CMK (cell line): Measurements from ENCODE around the gene CALCOCO1.
"Not testable (repeated sequence)": the region's sequence is repeated elsewhere in the genome, so short reads cannot be mapped to it uniquely, and the experiment has no call there.

Experiments used
- DNase-seq: peaks from one replicate; pipeline ENCODE4 v3.0.0-alpha.2; 2010; ENCODE audit warnings: low read depth

The CALCOCO1 gene

DNA sequence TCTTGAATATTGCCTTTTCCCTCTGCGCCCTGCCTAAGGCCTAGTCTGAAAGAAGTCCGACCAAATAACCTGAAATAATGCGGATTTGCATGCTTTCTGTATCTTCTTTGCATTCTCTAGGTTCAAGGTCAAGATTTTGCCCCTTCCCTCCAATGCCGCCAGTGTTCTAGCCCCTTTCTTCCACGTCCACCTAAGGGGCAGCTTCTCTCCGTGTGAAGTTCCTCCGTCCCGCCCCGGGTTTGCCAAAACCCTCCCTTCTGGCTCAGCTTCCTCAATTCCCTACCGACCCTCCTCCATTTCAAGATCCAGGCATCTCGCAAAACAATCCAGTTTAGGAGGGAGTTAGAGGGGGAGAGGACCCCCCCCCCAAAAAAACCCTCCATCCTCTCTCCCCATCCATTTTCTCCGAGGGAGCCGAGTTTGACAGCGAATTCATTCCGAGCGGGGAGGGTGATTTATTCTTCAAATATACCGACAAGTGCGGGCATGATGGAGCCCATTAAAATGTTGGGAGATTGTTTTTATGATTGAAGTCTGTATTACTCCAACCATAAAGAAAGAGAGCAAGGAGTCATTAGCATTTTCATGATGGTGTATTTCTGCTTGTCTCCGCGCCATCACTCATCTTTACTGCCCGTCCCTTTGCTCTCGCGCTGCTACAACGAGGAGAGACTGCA is 30.5 kb downstream of the CALCOCO1 start:
- DNase-seq: no peak

- DNase-seq: no peak
These were observed 31.0 kb downstream of the CALCOCO1 start for GRCh38 chr12:53696285-53696654.

- no peak for DNase-seq
These were observed 31.8 kb downstream of the CALCOCO1 start for GRCh38 chr12:53695152-53696145.

DNA sequence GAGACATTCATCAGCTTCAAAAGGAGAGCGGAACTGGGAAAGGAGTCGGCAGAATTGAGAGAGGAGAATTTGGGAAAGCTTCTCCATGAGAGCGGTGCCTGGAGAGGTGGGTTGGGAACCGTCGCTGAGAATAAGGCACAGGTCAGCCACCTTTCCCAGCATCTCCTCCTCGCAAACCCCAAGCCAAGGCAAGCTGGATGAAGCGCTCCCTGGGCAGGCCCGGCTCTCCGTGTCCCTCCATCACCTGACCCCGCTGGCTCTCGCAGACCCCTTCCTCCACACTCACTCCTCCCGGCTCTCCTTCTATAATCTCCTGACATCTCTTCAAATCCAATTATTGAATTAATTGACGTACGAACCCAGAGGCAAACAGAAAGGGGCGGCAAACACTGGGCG is 32.5 kb downstream of the CALCOCO1 start:
- DNase-seq: no peak

GRCh38 chr12:53688134-53688533 is 39.1 kb downstream of the CALCOCO1 start:
- DNase-seq: no peak

GRCh38 chr12:53686436-53686835 is 40.8 kb downstream of the CALCOCO1 start:
- DNase-seq: no peak

GRCh38 chr12:53684654-53685220 is 42.5 kb downstream of the CALCOCO1 start:
- no peak for DNase-seq

- no peak for DNase-seq
These were observed 43.3 kb downstream of the CALCOCO1 start for GRCh38 chr12:53683983-53684382.

DNA sequence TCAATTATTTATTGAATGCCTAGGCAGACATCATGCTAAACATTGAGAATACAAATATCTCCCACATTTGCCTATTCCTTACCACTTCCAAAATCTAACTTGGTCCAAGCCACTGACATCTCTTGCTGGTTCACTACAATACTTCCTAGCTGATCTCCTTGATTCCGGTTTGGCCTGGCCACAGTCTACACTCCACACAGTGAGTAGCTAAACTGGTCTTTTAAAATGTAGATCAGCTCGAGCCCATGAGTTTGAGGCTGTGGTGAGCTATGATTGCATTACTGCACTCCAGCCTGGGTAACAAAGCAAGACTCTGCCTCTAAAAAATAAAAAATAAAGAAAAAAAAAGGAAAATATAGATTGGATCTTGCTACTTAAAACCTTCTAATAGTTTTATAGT is 43.8 kb downstream of the CALCOCO1 start:
- no peak for DNase-seq

GRCh38 chr12:53680061-53680460 is 47.2 kb downstream of the CALCOCO1 start:
- not testable (repeated sequence) for DNase-seq

DNA sequence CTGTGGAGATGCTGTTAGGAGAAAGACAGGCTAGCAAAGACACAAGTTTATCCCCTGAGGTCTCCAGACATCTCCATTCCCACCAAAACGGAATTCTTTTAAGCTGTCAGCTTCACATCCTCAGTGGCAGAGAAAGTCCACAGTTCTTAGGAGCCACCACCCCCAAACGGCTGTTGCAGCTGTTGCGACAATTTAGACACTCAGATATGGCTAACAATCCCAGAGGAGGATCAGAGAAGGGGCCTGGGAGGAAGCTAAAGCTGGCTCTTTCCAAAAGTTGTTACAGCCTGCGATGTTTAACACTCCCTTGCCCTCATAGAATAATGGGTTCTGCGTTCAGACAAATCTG is 49.5 kb downstream of the CALCOCO1 start:
- DNase-seq: no peak

GRCh38 chr12:53677016-53677799 is 50.0 kb downstream of the CALCOCO1 start:
- DNase-seq: no peak

- no peak for DNase-seq
These were observed 50.6 kb downstream of the CALCOCO1 start for GRCh38 chr12:53676656-53677015.

DNA sequence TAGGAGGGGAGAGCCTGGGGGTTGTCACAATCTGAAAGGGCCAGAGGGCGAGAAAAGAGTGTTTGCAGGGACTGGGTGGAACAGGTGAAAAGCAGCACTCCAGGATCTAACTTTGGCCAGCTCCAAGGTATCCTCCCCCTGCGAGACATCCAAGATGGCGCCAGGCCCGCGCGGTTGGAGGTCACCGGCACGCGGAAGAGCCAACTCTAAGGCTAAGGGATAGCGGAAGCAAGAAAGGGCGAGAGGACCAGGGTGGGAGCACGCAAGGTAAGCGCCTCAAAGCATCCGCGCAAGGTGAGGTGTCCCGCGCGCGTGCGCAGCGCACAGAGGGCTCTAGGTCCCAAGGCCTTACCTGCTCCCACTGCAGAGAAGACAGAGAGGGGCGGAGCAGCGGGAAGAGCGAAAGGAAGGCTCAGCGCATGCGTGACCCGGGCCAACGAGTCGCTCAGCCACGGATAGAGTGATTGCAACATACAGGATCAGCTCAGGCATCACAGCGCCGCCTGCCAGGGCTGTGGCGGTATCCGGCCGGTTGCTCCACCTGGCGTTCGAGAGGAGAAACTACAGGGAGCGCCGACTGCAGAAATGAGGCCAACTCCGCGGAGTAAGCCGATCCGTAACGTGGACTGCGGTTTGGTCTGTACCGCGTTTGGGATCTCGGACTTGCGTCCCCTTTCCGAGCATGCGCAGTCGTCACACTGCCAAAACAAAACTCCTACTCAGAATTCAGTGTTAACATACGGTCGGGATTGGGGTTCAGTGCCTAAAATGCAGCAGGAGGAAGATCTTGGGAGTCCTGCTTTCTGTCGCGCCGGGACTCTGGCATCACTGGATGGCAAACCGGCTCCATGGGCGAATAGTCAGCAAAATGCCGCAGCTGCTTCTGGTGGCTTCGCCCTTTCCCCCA is 51.3 kb downstream of the CALCOCO1 start, which contains the start of gene ATP5MC2:
ATP5MC2 (minus strand) TSS at position 383 of the 907 bp plus-strand sequence. CDS start 3,469 bp downstream, outside the sequence.
- DNase-seq: peak; percentile 99

- no peak for DNase-seq
These were observed 52.1 kb downstream of the CALCOCO1 start for GRCh38 chr12:53674977-53675700.

DNA sequence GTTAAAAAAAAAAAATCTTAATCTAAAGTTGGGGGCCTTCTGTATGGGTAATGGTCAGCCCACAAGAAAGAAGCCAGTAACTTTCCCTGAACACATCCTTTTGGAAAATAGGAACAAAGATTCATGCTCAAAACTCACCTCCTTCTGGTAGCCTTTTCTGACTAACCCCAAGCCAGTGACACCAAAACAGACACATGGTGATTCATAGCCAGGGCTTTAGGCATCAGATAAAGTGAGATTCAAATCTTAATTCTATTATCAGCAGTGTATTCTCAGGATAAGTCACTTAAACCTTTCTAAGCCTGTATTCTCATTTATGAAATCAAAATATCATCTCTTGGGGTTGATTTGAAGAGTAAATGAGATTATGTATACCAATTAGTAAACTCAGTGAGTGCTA is 56.3 kb downstream of the CALCOCO1 start:
- DNase-seq: no peak

GRCh38 chr12:53670308-53670707 is 56.9 kb downstream of the CALCOCO1 start:
- DNase-seq: no peak

GRCh38 chr12:53667080-53667479 is 60.2 kb downstream of the CALCOCO1 start:
- DNase-seq: no peak

- DNase-seq: no peak
These were observed 62.3 kb downstream of the CALCOCO1 start for GRCh38 chr12:53664936-53665335.

- no peak for DNase-seq
These were observed 63.1 kb downstream of the CALCOCO1 start for GRCh38 chr12:53664191-53664590.
